ENCODE results near the gene C15orf39.

DNA sequence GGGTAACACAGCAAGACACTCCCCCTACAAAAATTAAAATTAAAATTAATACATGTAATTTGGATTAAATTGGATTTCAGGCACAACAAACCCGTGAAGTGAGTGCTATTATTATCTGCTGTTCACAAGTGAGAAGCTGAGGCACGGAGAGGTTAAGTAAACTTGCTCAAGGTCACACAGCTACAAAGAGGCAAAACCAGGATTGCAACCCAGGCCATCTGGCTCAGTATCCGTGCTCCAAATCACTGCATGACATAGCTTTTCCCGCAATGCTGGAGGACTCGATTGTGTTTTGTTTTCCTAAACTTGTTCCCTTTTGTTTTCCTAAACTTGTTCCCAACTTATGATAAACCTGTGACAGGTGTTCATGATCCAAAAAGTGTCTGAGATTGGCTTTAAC is 19.9 kb upstream of the C15orf39 start:
- TF ChIP-seq, protein P1, sequence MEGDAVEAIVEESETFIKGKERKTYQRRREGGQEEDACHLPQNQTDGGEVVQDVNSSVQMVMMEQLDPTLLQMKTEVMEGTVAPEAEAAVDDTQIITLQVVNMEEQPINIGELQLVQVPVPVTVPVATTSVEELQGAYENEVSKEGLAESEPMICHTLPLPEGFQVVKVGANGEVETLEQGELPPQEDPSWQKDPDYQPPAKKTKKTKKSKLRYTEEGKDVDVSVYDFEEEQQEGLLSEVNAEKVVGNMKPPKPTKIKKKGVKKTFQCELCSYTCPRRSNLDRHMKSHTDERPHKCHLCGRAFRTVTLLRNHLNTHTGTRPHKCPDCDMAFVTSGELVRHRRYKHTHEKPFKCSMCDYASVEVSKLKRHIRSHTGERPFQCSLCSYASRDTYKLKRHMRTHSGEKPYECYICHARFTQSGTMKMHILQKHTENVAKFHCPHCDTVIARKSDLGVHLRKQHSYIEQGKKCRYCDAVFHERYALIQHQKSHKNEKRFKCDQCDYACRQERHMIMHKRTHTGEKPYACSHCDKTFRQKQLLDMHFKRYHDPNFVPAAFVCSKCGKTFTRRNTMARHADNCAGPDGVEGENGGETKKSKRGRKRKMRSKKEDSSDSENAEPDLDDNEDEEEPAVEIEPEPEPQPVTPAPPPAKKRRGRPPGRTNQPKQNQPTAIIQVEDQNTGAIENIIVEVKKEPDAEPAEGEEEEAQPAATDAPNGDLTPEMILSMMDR (IDR thresholded peaks at IDR 0.05), result no peak
- no peak for TF ChIP-seq POLR2A (IDR thresholded peaks at IDR 0.05)
- TF ChIP-seq POLR2AphosphoS5 (IDR thresholded peaks at IDR 0.05), result no peak
- TF ChIP-seq EP300 (IDR thresholded peaks at IDR 0.05), result no peak
